Spleen (tissue), 7 donors: ENCODE data around the gene ST6GAL1.

ENCODE experiments used
- POLR2A ChIP-seq, 3 donors: fragments of 450-650 bp; IDR thresholded peaks; one replicate each; pipeline ENCODE4 v1.5.1; 2017; ENCODE audit warnings: antibody characterized with exemption in 3 of 3, mild to moderate bottlenecking in 1 of 3
- POLR2AphosphoS5 ChIP-seq, 3 donors: sonication (generic); formaldehyde crosslinking; IDR thresholded peaks; one replicate each; pipeline ENCODE4 v1.5.1; 2017; ENCODE audit warnings: antibody characterized with exemption in 3 of 3
- TF ChIP-seq, protein P1 (sequence below), 11 experiments: fragments of 200-600 bp in 7 of 11; fragments of 450-650 bp in 4 of 11; sonication (generic) in 4 of 11; IDR thresholded peaks in 8 of 11; conservative IDR thresholded peaks in 3 of 11; 1 replicate in 7 of 11; 2 replicates in 4 of 11; pipeline versions ENCODE4 v1.4.0 to v1.8.0; 2016 to 2021; ENCODE audit warnings: antibody characterized with exemption in 11 of 11, inconsistent platforms in 4 of 11, mild to moderate bottlenecking in 1 of 11
- donor health status: DM: no; HTN: no; CAD: no; lungs with moderate emphysema.
- donor health status: DM: no; HTN: no; CAD: no.
- donor health status: DM: no; HTN: no; CAD: no.

DNA sequence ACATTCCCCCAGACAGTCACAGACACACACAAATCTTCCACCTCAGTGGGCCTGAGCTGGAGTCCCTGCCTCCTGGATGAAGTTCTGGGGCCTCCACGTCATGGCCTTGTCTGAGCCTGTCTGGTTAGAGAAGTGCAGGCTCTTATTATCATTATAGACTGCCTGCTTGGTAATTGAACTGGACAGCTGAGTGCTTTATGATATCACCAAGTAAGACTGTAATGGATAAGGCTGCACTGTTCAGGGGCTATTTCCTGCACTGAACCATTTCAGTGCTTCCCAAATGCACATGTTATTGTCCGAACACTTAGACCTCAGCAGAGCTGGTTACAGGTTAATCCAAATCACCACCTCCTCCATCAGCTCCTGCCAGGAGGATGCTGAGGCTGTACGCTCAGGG lies 8.7 kb upstream of the ST6GAL1 start:
- TF ChIP-seq, protein P1, sequence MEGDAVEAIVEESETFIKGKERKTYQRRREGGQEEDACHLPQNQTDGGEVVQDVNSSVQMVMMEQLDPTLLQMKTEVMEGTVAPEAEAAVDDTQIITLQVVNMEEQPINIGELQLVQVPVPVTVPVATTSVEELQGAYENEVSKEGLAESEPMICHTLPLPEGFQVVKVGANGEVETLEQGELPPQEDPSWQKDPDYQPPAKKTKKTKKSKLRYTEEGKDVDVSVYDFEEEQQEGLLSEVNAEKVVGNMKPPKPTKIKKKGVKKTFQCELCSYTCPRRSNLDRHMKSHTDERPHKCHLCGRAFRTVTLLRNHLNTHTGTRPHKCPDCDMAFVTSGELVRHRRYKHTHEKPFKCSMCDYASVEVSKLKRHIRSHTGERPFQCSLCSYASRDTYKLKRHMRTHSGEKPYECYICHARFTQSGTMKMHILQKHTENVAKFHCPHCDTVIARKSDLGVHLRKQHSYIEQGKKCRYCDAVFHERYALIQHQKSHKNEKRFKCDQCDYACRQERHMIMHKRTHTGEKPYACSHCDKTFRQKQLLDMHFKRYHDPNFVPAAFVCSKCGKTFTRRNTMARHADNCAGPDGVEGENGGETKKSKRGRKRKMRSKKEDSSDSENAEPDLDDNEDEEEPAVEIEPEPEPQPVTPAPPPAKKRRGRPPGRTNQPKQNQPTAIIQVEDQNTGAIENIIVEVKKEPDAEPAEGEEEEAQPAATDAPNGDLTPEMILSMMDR (IDR thresholded peaks at IDR 0.05 in 8 of 11, conservative IDR thresholded peaks at IDR 0.05 in 3 of 11) = no peak
- no peak for TF ChIP-seq POLR2A (IDR thresholded peaks at IDR 0.05)
- TF ChIP-seq POLR2AphosphoS5 (IDR thresholded peaks at IDR 0.05) = no peak
